HG03159 (cell line): Measurements from ENCODE around the gene PAX3.
"Not testable (repeated sequence)": the region's sequence is repeated elsewhere in the genome, so short reads cannot be mapped to it uniquely, and the experiment has no call there.

ENCODE experiments used
- ATAC-seq: cut with Tn5 transposase; IDR thresholded peaks from one replicate; pipeline ENCODE4 v1.9.1; 2021; ENCODE audit warnings: mild to moderate bottlenecking, moderate library complexity; ENCODE audit not compliant: unreplicated experiment

The PAX3 gene

DNA sequence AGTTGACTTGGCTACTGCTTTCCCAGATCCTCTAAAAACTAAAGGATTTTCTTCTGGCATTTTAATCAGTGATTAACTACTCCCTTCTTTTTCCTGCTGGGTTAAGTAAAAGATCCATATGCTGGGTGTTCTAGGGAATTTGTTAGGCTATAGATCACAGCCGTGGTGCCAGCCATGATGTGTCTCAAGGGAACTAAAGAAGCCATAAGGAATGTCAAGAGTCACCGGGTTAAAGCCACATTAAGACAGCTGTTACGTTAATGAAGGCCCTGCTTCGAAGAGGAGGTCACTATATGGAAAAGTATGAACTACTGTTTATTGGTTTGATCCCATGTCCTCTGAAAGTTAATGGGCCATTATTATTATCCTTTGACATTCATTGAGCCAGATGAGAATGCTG is 70.7 kb downstream of the PAX3 start:
- ATAC-seq = no peak

DNA sequence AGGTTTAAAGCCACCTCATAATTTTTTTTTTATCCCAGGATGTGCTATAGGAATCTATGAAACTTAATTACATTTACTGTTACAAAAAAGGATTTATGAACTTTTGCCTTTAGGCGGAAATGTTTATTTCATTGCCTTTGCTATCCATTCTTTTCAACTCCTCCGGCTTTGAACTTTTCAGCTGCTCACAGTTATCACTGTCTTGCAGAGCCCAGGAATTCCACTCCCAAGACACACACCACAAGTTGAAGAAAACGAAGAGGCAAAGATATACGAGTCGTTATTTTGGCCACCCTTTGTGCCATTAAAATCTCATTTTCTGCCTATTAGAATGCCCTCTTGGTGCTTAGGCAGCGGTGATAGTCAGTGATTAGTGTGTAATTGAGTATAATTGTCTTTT is 80.0 kb downstream of the PAX3 start:
- no peak for ATAC-seq

DNA sequence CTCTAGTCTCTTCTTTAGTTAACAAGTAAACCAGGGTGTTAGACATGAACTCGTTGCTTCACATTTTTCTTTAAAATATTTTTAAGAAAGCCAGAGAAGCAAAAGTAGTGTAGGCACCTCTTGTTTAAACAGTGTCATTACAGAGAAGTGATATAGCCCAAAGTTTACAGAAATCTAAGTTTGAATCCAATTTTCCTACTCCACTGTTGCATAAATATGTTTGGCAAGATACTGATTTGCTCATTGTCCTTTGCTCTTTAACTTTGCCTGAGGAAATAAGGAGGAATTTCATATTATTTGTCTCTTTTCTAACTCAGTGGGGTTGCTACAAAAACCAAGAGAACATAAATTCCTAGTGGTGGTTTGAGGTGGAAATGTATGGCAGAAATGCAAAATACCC is 81.1 kb downstream of the PAX3 start:
- ATAC-seq = no peak

DNA sequence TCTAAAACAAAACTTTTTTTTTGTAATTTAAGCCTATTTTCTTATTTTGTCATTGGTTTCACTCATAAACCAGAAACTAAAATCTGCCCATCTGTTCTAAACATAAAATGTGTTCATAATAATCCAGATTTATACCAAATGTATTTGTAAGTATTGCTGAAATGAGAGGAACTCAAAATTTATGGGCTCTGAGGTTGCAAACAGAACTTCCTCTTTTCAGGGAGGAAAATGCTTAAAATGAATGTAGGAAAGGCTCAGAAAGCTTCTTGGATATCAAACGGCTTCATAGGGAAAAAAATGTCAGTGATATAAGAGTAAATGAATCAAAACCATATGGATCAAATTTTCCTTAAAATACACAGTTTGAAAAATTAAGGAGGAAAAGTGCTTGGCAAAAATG is 83.9 kb downstream of the PAX3 start:
- ATAC-seq = no peak

DNA sequence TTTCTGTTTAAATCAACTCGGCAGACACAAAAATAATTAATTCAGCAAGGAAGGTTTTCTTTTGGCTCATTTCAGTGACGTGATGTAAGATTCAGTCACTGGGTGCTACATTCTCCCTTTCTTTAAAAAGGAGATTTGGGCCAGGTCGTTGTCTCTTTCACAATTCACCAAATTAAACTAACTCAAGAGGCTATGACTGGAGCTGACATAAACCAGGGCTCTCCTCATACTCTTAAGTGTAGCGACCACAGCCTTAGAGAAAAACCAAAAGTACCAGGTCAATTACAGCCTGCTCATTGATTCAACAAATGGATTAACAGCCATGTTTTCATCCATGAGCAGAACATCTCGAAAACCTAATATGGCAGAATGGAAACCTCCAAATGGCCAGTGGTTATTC is 85.7 kb downstream of the PAX3 start:
- ATAC-seq = no peak

DNA sequence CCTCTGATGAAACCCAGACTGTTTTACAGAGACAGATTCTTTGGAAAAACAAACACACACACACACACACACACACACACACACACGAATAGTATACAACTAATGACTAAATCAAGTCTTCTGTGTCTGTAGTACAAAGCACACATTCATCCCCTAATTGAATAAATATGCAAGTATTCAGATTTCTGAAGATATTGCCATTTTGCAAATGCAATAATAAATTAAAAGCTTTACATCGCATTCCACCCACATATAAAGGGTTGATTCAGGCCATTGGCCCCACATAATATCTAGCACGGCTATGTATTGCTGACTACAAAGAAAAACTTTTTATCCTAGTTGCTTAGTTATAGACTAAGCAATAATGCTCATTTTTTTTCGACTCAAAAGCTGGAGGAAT is 86.2 kb downstream of the PAX3 start:
- ATAC-seq = no peak

DNA sequence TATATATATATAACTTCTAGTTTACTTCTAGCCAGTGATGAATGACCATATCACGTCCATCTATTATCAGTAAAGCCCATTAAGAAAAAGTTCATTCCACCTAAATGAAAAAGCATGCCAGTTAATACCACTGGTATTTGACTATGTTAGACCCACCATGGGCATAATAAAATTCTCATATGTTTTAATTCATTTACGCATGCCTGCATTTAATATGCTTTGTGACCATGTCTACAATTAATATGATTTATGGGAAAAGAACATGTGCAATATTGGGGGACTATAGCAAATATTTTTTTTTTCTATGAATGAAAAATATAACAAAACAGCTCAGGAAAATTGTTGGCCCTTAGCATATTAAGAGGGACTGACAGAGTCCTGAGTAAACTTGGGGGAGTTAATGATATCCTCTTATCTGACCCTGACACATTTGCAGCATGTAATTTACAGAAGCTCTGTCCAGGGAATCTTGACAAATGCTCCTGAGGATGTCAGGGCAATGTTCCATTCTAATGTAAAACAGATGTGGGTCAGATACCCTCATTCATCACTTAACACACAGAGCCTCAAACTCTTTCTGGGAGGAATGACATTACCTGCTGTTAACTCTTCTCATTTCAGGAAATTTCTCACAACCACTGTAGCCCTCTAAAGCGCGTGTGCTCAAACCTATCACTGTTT is 90.6 kb downstream of the PAX3 start:
- no peak for ATAC-seq

DNA sequence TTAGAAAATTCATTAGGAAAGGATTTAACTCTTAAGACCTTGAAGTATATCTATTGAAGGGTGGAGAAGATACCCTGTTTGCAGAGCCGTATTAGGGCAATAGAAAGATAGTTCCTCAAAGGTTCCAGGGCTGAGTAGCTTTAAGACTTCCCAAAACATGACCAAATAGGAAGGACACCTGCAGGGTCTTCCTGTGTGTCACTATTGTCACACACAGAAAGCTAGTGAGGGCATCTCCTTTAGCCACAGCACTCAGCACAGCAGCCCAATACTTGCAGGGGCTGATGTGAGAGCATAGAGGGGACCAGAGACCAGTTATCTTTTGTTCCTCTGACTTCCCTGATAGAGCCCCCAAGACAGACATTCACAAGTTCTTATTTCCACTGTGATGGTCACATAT is 93.7 kb downstream of the PAX3 start:
- no peak for ATAC-seq

DNA sequence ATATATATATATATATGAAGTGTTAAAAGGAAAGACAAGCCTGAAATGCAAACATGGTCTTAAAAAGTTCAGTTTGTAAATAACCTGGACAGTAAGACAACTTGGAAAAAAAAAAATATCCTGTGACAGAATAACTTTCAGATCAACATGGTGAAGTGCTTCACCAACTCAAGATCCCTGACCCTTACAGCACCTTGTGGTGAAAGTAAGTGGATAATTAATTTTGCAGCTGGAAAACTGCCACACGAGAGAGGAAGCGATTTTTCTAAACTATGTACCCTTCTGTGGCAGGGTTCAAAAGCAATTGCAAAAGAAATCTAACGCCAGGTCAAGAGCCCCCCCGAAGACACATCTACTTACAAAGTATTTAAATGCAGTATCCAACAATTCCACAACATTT is 95.8 kb downstream of the PAX3 start:
- no peak for ATAC-seq

DNA sequence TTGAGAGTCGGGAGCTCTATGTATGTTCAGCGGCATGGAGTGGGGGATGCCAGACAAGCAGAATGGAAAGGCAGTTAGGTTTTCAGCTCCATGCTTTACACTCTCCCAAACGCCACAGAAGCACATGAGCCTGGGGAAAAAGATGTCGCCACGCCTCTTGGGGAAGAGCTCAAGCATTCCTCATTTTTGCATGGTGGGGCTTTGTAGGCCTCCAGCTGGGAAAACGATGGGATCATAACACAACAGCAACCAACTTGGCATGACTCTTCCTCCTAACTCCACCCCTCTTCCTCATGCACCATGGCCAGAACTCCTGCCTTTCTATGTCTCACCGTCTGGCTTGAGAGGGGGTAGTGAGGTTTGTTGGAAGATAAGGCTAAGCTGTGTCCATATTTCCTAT is 102.6 kb downstream of the PAX3 start:
- no peak for ATAC-seq

DNA sequence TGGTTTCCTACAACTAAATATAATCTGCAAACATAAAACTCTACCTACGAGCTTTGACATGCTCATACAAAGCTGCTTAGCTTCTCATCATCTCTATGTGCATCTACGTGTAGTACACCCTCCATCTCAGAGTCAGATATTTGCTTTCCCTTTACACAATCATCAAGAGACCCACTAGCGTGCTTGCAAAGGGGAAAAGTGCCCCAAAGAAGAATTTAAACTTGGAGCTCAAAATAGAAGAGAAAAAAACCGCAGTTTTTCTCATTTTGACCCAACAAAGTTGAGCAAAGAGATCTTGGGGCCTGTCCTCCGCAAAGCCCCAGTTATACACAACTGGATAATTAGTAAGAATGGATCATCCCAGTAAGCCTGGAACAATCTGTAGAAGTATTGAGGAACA is 104.1 kb downstream of the PAX3 start:
- ATAC-seq = no peak

DNA sequence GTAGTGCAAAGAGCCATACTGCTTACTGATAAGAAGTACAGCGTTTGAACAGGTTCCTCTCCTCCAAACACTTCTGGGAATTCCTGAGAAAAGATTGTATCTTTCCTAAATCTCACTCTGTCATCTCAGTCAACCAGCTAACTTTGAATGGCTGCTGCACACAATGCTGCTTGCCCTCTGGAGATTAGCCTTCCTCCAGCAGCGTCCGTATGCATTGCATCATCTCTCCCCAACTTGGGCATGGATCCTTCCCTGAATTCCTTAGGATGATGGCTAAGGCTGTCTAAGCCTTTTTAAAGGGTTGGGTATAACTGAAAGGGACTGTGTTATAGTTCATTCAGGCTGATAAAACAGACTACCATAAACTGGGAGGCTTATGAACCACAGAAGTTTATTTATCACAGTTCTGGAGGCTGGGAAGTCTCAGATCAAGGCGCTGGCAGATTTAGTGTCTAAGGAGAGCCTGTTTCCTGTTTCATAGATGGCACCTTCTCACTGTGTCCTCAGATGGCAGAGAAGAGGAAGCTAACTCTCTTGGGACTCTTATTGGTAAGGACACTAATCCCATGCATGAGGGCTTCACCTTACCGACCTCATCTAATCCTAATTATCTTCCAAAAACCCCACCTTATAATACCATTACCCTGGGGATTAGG is 105.3 kb downstream of the PAX3 start:
- no peak for ATAC-seq

DNA sequence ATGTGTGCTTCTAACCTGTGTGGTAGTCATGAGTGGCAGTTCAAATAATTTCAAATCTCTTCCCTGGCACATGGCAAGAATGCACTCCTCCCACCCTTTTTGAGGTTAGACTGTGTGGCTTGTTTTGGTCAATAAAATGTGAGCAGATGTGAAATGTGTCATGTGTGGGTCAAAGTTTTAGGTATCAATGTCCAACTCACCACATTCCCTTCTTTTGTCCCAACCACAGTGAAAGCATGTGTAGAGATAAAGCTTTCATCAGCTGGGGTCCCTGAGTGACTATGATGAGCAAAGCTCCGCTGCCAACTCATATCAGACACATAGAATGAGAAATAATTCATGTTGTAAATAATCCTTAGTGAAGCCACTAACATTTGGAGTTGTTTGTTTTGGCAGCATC is 118.2 kb downstream of the PAX3 start:
- no peak for ATAC-seq

DNA sequence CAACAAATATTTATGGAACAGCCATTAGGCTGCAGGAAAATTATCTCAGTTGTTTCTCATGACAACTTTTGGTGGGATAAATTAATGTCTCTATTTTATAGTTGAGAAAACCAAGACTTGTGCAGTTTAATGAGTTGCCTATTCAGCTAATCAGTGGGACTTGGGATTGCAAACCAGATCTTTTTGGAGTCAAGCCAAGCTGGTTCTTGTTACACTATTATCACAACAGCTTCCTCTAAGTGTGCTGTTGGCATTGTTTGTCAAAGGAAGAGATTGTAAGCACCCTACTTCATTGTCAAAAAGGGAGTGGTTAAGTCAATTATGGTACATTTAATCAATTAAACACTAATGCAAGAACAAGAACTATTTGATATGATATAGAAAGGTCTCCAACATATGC is 119.2 kb downstream of the PAX3 start:
- no peak for ATAC-seq

DNA sequence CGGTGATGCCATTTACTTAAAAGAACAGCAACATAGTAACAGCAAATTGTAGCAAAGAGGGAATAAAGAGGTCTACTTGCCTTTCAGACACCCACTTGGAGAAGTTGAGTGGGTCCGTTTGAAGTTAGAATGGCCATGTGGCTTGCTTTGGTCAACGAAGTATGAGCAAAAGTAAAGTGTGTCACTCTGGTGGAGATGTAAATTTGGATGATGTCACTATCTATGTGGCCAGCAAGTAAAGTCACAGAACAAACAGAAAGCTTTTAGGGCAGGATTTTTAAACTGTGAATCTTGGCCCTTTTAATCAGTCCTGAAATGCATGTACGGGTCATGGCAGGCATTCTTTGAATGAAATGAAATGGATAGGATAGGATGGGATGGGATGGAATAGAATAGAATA is 120.3 kb downstream of the PAX3 start:
- ATAC-seq = no peak

DNA sequence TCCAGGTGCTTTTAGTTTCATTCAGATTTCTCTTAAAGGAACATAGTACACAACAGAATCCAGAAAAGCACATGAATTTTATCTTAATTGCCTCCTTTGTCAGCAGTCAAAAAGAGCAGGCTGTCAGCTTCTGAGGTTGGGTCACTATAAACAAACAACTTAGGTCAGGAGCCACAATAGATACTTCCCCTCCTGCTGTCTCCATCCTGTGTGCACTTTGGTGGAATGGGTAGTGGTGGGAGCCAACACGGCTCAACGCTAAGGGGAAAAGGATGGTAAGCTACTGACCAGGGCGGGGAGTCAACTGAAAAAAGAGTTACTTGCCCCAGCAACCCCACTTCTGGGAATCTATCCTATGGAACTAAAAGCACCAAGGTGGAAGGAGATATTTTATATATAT is 121.9 kb downstream of the PAX3 start:
- ATAC-seq = no peak

DNA sequence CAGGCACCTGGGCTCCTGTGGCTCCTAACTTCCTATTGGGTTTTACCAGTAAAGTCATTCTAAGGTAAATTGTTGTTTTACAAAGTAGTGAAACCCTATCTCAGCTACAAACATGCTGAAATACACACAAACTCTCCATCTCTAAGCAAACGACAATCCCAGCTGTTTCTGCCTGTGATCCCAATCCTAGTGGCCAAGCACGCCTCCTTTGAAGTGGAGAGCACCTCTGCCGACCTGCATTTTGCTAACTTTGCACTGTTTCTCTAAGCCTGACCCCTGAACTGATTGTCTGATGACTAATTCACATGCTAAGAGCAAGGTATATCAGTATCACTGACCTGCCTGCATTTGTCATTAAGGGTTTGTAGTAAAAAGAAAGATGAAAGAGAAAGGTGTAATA is 124.3 kb downstream of the PAX3 start:
- no peak for ATAC-seq

DNA sequence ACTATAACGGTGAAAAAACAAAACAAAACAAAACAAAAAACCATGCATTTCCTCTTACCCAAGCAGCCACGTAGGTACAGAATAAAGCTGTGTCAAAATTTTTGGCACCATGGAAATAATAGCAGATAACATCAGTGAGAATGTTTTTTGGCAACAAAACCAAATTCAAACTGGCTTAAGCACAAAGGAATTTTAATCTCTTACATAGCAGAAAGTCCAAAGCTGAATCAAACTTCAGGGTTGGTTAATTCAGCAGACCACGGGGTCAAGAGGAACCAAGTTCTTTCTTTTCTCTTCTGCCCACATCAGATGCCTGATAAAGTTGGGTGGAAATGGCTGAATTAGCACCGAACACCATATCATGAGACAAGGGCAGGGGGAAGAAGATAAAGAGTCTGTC is 129.5 kb downstream of the PAX3 start:
- ATAC-seq = no peak

DNA sequence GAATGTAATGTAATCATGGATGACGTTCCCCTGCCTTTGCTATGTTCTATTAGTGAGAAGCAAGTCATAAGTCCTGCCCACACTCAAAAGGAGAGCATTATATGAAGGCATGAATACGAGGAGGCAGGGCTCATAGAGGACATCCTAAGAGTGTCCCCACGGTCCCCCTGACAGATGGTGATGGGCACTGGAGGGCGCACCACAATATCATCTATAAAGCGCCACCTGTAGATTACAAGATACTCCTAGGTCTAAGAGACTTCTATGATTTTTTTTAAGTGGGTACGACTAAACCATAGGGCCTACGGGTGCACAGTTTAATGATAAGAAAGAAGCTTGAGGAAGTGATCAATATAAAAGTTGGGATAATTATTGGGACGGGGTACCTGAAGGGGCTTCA is 131.0 kb downstream of the PAX3 start:
- ATAC-seq = no peak

DNA sequence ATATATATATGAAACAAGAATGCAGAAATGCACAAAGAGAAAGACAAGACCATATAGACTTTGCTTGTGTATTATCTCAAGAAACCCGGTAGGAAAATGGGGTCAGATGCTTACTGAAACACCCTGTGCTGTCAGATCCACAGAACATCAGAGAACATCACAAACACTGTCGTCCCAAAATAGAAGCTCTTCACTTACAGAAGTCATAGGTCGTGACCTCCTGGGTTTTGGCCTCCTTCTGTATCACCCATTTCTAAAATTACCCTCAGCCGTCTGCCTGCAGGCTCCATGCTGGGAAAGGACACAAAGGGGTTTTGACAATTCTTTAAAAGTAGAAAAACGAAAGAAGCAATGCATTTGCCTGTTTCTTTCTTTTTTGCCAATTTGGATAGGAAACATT is 137.9 kb downstream of the PAX3 start:
- ATAC-seq = no peak

DNA sequence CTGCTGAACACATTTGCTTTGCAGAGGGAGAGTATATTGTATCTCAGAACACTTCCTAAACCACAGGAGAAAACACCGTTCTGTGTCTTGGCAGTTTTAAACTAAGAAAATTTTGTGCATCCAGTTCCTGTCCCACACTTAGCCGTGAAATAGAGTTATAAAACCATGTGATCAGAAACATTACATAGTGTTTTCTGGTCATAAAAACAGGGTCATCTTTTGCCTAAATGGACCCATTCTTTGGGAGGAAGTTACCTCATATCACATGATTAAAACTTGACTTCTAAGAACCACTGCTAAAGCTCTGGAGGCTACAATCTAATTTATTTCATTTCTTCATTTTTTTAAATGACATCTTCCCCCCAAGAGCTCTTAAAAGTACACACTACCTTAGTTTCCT is 138.7 kb downstream of the PAX3 start:
- no peak for ATAC-seq

DNA sequence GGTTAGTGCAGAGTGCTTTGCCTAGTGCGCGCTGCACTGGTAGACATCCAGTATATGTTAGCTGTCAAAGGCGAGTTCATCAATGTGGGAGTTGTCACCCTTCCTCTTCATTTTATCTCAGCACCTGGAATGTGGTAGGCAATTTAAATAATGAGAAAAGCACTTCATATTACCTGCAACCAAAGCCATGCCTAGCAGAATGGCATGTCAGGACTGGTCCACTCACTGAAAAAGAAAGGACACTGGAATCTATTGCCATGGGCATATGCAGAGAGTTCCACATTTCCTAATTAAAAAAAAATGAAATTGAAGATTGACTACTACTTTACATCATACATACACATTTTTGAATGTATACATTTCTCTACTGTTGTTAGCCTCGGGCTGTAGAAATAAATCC is 139.6 kb downstream of the PAX3 start:
- no peak for ATAC-seq

DNA sequence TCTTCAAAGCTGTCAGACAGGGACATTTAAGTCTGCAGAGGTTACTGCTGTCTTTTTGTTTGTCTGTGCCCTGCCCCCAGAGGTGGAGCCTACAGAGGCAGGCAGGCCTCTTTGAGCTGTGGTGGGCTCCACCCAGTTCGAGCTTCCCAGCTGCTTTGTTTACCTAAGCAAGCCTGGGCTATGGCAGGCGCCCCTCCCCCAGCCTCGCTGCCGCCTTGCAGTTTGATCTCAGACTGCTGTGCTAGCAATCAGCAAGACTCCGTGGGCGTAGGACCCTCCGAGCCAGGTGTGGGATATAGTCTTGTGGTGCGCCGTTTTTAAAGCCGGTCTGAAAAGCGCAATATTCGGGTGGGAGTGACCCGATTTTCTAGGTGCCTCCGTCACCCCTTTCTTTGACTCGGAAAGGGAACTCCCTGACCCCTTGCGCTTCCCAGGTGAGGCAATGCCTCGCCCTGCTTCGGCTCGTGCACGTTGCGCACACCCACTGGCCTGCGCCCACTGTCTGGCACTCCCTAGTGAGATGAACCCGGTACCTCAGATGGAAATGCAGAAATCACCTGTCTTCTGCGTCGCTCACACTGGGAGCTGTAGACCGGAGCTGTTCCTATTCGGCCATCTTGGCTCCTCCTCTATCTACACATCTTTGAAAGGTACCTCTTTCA is 143.7 kb downstream of the PAX3 start:
- ATAC-seq = not testable (repeated sequence)
